Activated naive CD4-positive, alpha-beta T cell treated with anti-CD3 and anti-CD28 coated beads, Interleukin-2, amount 50 U/mL, for 24 hours (primary cell): ENCODE results near the gene OR10V1.

ENCODE experiments used
- H3K27ac Mint-ChIP-seq: one replicate; pipeline ENCODE4 v1.8.0; 2021; ENCODE audit warnings: mild to moderate bottlenecking, mixed read lengths
- H3K27me3 Mint-ChIP-seq: one replicate; pipeline ENCODE4 v1.8.0; 2021; ENCODE audit warnings: mixed read lengths
- H3K36me3 Mint-ChIP-seq: one replicate; pipeline ENCODE4 v1.8.0; 2021; ENCODE audit warnings: mixed read lengths
- H3K4me1 Mint-ChIP-seq: one replicate; pipeline ENCODE4 v1.8.0; 2021; ENCODE audit warnings: mixed read lengths
- H3K4me3 Mint-ChIP-seq: one replicate; pipeline ENCODE4 v1.8.0; 2021; ENCODE audit warnings: mild to moderate bottlenecking, mixed read lengths
- H3K9me3 Mint-ChIP-seq: one replicate; pipeline ENCODE4 v1.8.0; 2021; ENCODE audit warnings: mixed read lengths

Gene OR10V1

GRCh38 chr11:59713745-59714144 is at the start of gene OR10V1:
Gene OR10V1 (minus strand): TSS chr11:59713845. CDS start chr11:59713845, 0 bp downstream.
- Mint-ChIP-seq H3K4me1 (no peaks in the 10 kb centered on the region), H3K27me3 (peaks cover 10% of the 10 kb centered on the region), H3K27ac (no peak within 1 kb of the TSS), H3K4me3 (no peak within 1 kb of the TSS), H3K9me3 (no peaks in the 10 kb centered on the region), H3K36me3 (no peaks in the 10 kb centered on the region)

GRCh38 chr11:59761993-59762392 is 48.3 kb upstream of the OR10V1 start:
- Mint-ChIP-seq H3K36me3 (peaks cover 2% of the 10 kb centered on the region), H3K4me3 (no peak overlapping the region), H3K27me3 (no peaks in the 10 kb centered on the region), H3K4me1 (peaks cover 7% of the 10 kb centered on the region), H3K27ac (no peak overlapping the region), H3K9me3 (no peaks in the 10 kb centered on the region)

GRCh38 chr11:59760771-59761170 is 47.1 kb upstream of the OR10V1 start:
- H3K9me3 Mint-ChIP-seq: no peaks in the 10 kb centered on the region
- H3K27me3 Mint-ChIP-seq: no peaks in the 10 kb centered on the region
- H3K4me3 Mint-ChIP-seq: no peak overlapping the region
- peaks cover 19% of the 10 kb centered on the region for H3K4me1 Mint-ChIP-seq
- no peak overlapping the region for H3K27ac Mint-ChIP-seq
- peaks cover 2% of the 10 kb centered on the region for H3K36me3 Mint-ChIP-seq

- Mint-ChIP-seq H3K27ac (no peak overlapping the region), H3K27me3 (no peaks in the 10 kb centered on the region), H3K36me3 (peaks cover 2% of the 10 kb centered on the region), H3K4me3 (no peak overlapping the region), H3K9me3 (no peaks in the 10 kb centered on the region), H3K4me1 (peaks cover 16% of the 10 kb centered on the region)
Measured at GRCh38 chr11:59759900-59760299, 46.3 kb upstream of the OR10V1 start.

- H3K36me3 Mint-ChIP-seq: peaks cover 2% of the 10 kb centered on the region
- H3K4me1 Mint-ChIP-seq: peaks cover 24% of the 10 kb centered on the region
- H3K4me3 Mint-ChIP-seq: no peak overlapping the region
- H3K27ac Mint-ChIP-seq: no peak overlapping the region
- no peaks in the 10 kb centered on the region for H3K9me3 Mint-ChIP-seq
- no peaks in the 10 kb centered on the region for H3K27me3 Mint-ChIP-seq
Measured at GRCh38 chr11:59758401-59759037, 44.9 kb upstream of the OR10V1 start.

- Mint-ChIP-seq H3K36me3 (no peaks in the 10 kb centered on the region), H3K27me3 (no peaks in the 10 kb centered on the region), H3K27ac (no peak overlapping the region), H3K9me3 (no peaks in the 10 kb centered on the region), H3K4me3 (peak overlapping the region; percentile 84), H3K4me1 (peaks cover 24% of the 10 kb centered on the region)
Measured at GRCh38 chr11:59756845-59757244, 43.2 kb upstream of the OR10V1 start.

GRCh38 chr11:59756558-59756840 is 42.9 kb upstream of the OR10V1 start:
- Mint-ChIP-seq H3K36me3 (no peaks in the 10 kb centered on the region), H3K27me3 (no peaks in the 10 kb centered on the region), H3K4me3 (peak overlapping the region; percentile 84), H3K4me1 (peaks cover 24% of the 10 kb centered on the region), H3K27ac (no peak overlapping the region), H3K9me3 (no peaks in the 10 kb centered on the region)

- Mint-ChIP-seq H3K4me1 (peaks cover 24% of the 10 kb centered on the region), H3K9me3 (no peaks in the 10 kb centered on the region), H3K27me3 (no peaks in the 10 kb centered on the region), H3K36me3 (no peaks in the 10 kb centered on the region), H3K27ac (peak overlapping the region; percentile 68), H3K4me3 (peak overlapping the region; percentile 84)
Measured at GRCh38 chr11:59755701-59756557, 42.3 kb upstream of the OR10V1 start.

GRCh38 chr11:59754859-59755700 is 41.4 kb upstream of the OR10V1 start, which contains the start of gene STX3:
Gene STX3 (plus strand): TSS chr11:59755376. CDS start chr11:59755606, 230 bp downstream.
- peak within 1 kb of the TSS; percentile 68 for H3K27ac Mint-ChIP-seq
- peak within 1 kb of the TSS; percentile 92 for H3K4me3 Mint-ChIP-seq
- peaks cover 3% of the 10 kb centered on the region for H3K27me3 Mint-ChIP-seq
- H3K9me3 Mint-ChIP-seq: no peaks in the 10 kb centered on the region
- peaks cover 24% of the 10 kb centered on the region for H3K4me1 Mint-ChIP-seq
- no peaks in the 10 kb centered on the region for H3K36me3 Mint-ChIP-seq

GRCh38 chr11:59754494-59754858 is 40.8 kb upstream of the OR10V1 start:
- Mint-ChIP-seq H3K4me1 (peaks cover 24% of the 10 kb centered on the region), H3K27me3 (peaks cover 3% of the 10 kb centered on the region), H3K4me3 (peak overlapping the region; percentile 92), H3K36me3 (no peaks in the 10 kb centered on the region), H3K27ac (peak overlapping the region; percentile 39), H3K9me3 (no peaks in the 10 kb centered on the region)

GRCh38 chr11:59753650-59754493 is 40.2 kb upstream of the OR10V1 start:
- H3K4me1 Mint-ChIP-seq: peaks cover 24% of the 10 kb centered on the region
- H3K27ac Mint-ChIP-seq: peak overlapping the region; percentile 39
- peaks cover 2% of the 10 kb centered on the region for H3K36me3 Mint-ChIP-seq
- peaks cover 8% of the 10 kb centered on the region for H3K27me3 Mint-ChIP-seq
- peak overlapping the region; percentile 92 for H3K4me3 Mint-ChIP-seq
- H3K9me3 Mint-ChIP-seq: no peaks in the 10 kb centered on the region

GRCh38 chr11:59746111-59746510 is 32.5 kb upstream of the OR10V1 start:
- H3K36me3 Mint-ChIP-seq: peaks cover 2% of the 10 kb centered on the region
- no peak overlapping the region for H3K4me3 Mint-ChIP-seq
- no peaks in the 10 kb centered on the region for H3K4me1 Mint-ChIP-seq
- H3K27ac Mint-ChIP-seq: no peak overlapping the region
- peaks cover 28% of the 10 kb centered on the region for H3K27me3 Mint-ChIP-seq
- H3K9me3 Mint-ChIP-seq: no peaks in the 10 kb centered on the region

GRCh38 chr11:59730896-59731565 is 17.4 kb upstream of the OR10V1 start:
- Mint-ChIP-seq H3K36me3 (no peaks in the 10 kb centered on the region), H3K4me1 (no peaks in the 10 kb centered on the region), H3K4me3 (no peak overlapping the region), H3K27ac (no peak overlapping the region), H3K27me3 (no peaks in the 10 kb centered on the region), H3K9me3 (no peaks in the 10 kb centered on the region)

- Mint-ChIP-seq H3K4me3 (no peak overlapping the region), H3K27me3 (no peaks in the 10 kb centered on the region), H3K36me3 (no peaks in the 10 kb centered on the region), H3K9me3 (no peaks in the 10 kb centered on the region), H3K4me1 (no peaks in the 10 kb centered on the region), H3K27ac (no peak overlapping the region)
Measured at GRCh38 chr11:59729834-59730233, 16.2 kb upstream of the OR10V1 start.
